HCT116 (cell line): ENCODE measurements around the gene ATP8B4. TPM values are rescaled to one million over a fixed set of nuclear protein-coding genes. Genes with fewer than 3 reads are reported as not detected.

Experiments used
- ATAC-seq: fragments of 200-7000 bp; cut with Tn5 transposase; 2 replicates; pipeline ENCODE4 v1.9.1; 2020; ENCODE audit warnings: mild to moderate bottlenecking, moderate library complexity
- BruUV-seq: library from RNA; stranded (reverse); fragments of 400-500 nt; replicated peaks from 2 replicates; lab custom pipeline; 2021; lab: Mats Ljungman, UMichigan
- CTCF ChIA-PET: fragments of 300-600 bp; sonication (Branson Sonifier 250); formaldehyde crosslinking; loops from one replicate; lab custom pipeline; 2021; ENCODE audit warnings: antibody characterized with exemption; lab: Charles Lee
- POLR2A ChIA-PET: fragments of 300-600, 350-600 bp; sonication (Branson Sonifier 250); formaldehyde crosslinking; loops from one replicate; lab custom pipeline; 2021; ENCODE audit warnings: antibody characterized with exemption; lab: Charles Lee
- RAD21 ChIA-PET, 2 experiments: fragments of 300-600 bp; sonication (Branson Sonifier 250); formaldehyde crosslinking; loops; one replicate each; lab custom pipeline; 2023; ENCODE audit warnings: low total read pairs in 2 of 2; ENCODE audit not compliant: uncharacterized antibody in 2 of 2, unreplicated experiment in 2 of 2, low non-redundant PET in 1 of 2; lab: Charles Lee
- DNase-seq: peaks from one replicate; pipeline ENCODE4 v3.0.0-alpha.2; 2010; ENCODE audit warnings: low read depth, low spot score
- H2AFZ ChIP-seq: fragments of 200-600 bp; shearing (Covaris generic), sonication (generic); 2 replicates; pipeline ENCODE4 v1.6.1; 2017; ENCODE audit warnings: low read depth, mixed run types, mixed read lengths, antibody characterized with exemption, low read length; ENCODE audit not compliant: poor library complexity, severe bottlenecking
- H3K27ac ChIP-seq: 2 replicates; pipeline ENCODE4 v1.5.1; 2012; ENCODE audit warnings: low read depth, low read length
- H3K27me3 ChIP-seq: fragments of 200-600 bp; sonication (generic); 2 replicates; pipeline ENCODE4 v1.6.1; 2016; ENCODE audit warnings: mixed run types, low read length, mixed read lengths; ENCODE audit not compliant: insufficient read depth
- H3K36me3 ChIP-seq, 2 experiments: fragments of 200-500 bp in 1 of 2; fragments of 200-600 bp in 1 of 2; sonication (Bioruptor generic) in 1 of 2; sonication (generic) in 1 of 2; 2 replicates each; pipeline versions ENCODE4 v1.5.1 to v1.6.1; 2014 to 2016; ENCODE audit warnings: low read length in 2 of 2, inconsistent platforms in 1 of 2, mixed read lengths in 1 of 2, mixed run types in 1 of 2; ENCODE audit not compliant: insufficient read depth in 2 of 2, control insufficient read depth in 1 of 2
- H3K4me1 ChIP-seq, 2 experiments: fragments of 200-600 bp in 1 of 2; sonication (generic) in 1 of 2; 2 replicates each; pipeline versions ENCODE4 v1.5.1 to v1.6.1; 2012 to 2017; ENCODE audit warnings: low read length in 2 of 2, inconsistent platforms in 1 of 2, mild to moderate bottlenecking in 1 of 2, mixed read lengths in 1 of 2, mixed run types in 1 of 2, moderate library complexity in 1 of 2; ENCODE audit not compliant: insufficient read depth in 2 of 2, control insufficient read depth in 1 of 2
- H3K4me2 ChIP-seq: fragments of 200-600 bp; sonication (generic); 2 replicates; pipeline ENCODE4 v1.6.1; 2017; ENCODE audit warnings: mixed run types, low read length, mixed read lengths
- H3K4me3 ChIP-seq, 2 experiments: fragments of 200-600 bp in 1 of 2; sonication (generic) in 1 of 2; replicated peaks in 1 of 2; 2 replicates each; pipeline ENCODE4 v1.5.1; 2011 to 2016; ENCODE audit warnings: low read length in 2 of 2, control low read depth in 1 of 2, low read depth in 1 of 2, mild to moderate bottlenecking in 1 of 2, mixed read lengths in 1 of 2, mixed run types in 1 of 2
- H3K79me2 ChIP-seq: fragments of 200-600 bp; sonication (generic); 2 replicates; pipeline ENCODE4 v1.6.1; 2017; ENCODE audit warnings: mild to moderate bottlenecking, mixed run types, low read length, moderate library complexity, mixed read lengths; ENCODE audit not compliant: insufficient read depth
- H3K9ac ChIP-seq: fragments of 200-600 bp; sonication (generic); 2 replicates; pipeline ENCODE4 v1.6.1; 2016; ENCODE audit warnings: low read length, mixed read lengths
- H3K9me2 ChIP-seq: fragments of 200-600 bp; sonication (generic), shearing (Covaris generic); 2 replicates; pipeline ENCODE4 v1.6.1; 2017; ENCODE audit warnings: mixed run types, mild to moderate bottlenecking, moderate library complexity; ENCODE audit not compliant: insufficient read depth
- H3K9me3 ChIP-seq, 2 experiments: fragments of 200-500 bp in 1 of 2; fragments of 200-600 bp in 1 of 2; sonication (Bioruptor generic) in 1 of 2; sonication (generic) in 1 of 2; 2 replicates each; pipeline ENCODE4 v1.6.1; 2014 to 2017; ENCODE audit warnings: low read length in 2 of 2, mixed read lengths in 2 of 2, inconsistent platforms in 1 of 2, low read depth in 1 of 2, mild to moderate bottlenecking in 1 of 2, mixed run types in 1 of 2, moderate library complexity in 1 of 2; ENCODE audit not compliant: control insufficient read depth in 1 of 2, insufficient read depth in 1 of 2
- H4K20me1 ChIP-seq: fragments of 200-600 bp; sonication (generic), shearing (Covaris generic); 2 replicates; pipeline ENCODE4 v1.6.1; 2017; ENCODE audit warnings: mixed run types, mild to moderate bottlenecking, moderate library complexity; ENCODE audit not compliant: insufficient read depth
- CTCF ChIP-seq, 3 experiments: fragments of 200-600 bp in 1 of 3; sonication (generic) in 1 of 3; IDR thresholded peaks in 2 of 3; conservative IDR thresholded peaks in 1 of 3; 2 replicates each; pipeline ENCODE4 v1.5.1; 2012 to 2017; ENCODE audit warnings: low read depth in 2 of 3, low read length in 2 of 3, antibody characterized with exemption in 1 of 3, borderline replicate concordance in 1 of 3, control low read depth in 1 of 3, mild to moderate bottlenecking in 1 of 3, mixed read lengths in 1 of 3, mixed run types in 1 of 3, moderate library complexity in 1 of 3; ENCODE audit not compliant: insufficient read depth in 1 of 3
- FOSL1 ChIP-seq: IDR thresholded peaks from 2 replicates; pipeline ENCODE4 v1.6.1; 2012; ENCODE audit warnings: low read depth
- JUND ChIP-seq: IDR thresholded peaks from 2 replicates; pipeline ENCODE4 v1.6.1; 2012
- MAX ChIP-seq: IDR thresholded peaks from 2 replicates; pipeline ENCODE4 v1.6.1; 2012
- POLR2A ChIP-seq: IDR thresholded peaks from 2 replicates; pipeline ENCODE4 v1.7.0; 2011; ENCODE audit warnings: borderline replicate concordance; ENCODE audit not compliant: insufficient read depth, insufficient read length; ENCODE audit errors: extremely low read depth
- POLR2AphosphoS5 ChIP-seq: IDR thresholded peaks from 2 replicates; pipeline ENCODE4 v1.6.1; 2011; ENCODE audit warnings: mild to moderate bottlenecking, low read depth, low read length, moderate library complexity
- SIN3A ChIP-seq: IDR thresholded peaks from 2 replicates; pipeline ENCODE4 v1.6.1; 2012; ENCODE audit warnings: low read depth
- SP1 ChIP-seq: IDR thresholded peaks from 2 replicates; pipeline ENCODE4 v1.6.1; 2012; ENCODE audit warnings: low read depth
- SRF ChIP-seq: IDR thresholded peaks from 2 replicates; pipeline ENCODE4 v1.6.1; 2012; ENCODE audit warnings: low read depth
- ZFX ChIP-seq: fragments of 450-650 bp; IDR thresholded peaks from 2 replicates; pipeline ENCODE4 v1.6.1; 2017
- intact Hi-C: fragments of 100-400 bp; cut with micrococcal nuclease; formaldehyde crosslinking; loops from 2 replicates; pipeline ENCODE4 v1.10.0; 2022
- total RNA-seq: library from RNA; stranded (reverse); gene quantifications from one replicate; pipeline ENCODE4 v1.2.1, GENCODE V29; 2021; ENCODE audit not compliant: unreplicated experiment

ATP8B4 gene
- total RNA-seq, 1 experiment from 2014 or later, result 0.25 TPM

- H3K9me2 ChIP-seq, result no peaks in the 10 kb centered on the region
- intact Hi-C loops, result loop anchor here (2.0 to 10.0 kb wide), 3 partner anchors 125 to 641 kb away; no protein-coding TSS in a partner anchor
- ChIA-PET POLR2A (no interaction called here), CTCF (interaction anchor here (1.5 to 3.1 kb wide), 4 partner anchors 125 to 438 kb away, joined by 5 to 61 read pairs (median 19); no protein-coding TSS in a partner anchor), RAD21 (interaction anchor here in 1 of 2 experiments (1.5 kb wide), 1 partner anchor 125 kb away, joined by 5 read pairs; no protein-coding TSS in a partner anchor)
- H3K9ac ChIP-seq, result no peak overlapping the region
- DNase-seq (no peak), ATAC-seq (no peak)
- H2AFZ ChIP-seq, result no peak overlapping the region
- no peaks in the 10 kb centered on the region for H4K20me1 ChIP-seq
- no peak for TF ChIP-seq POLR2AphosphoS5
- H3K4me3 ChIP-seq, result no peak overlapping the region
- H3K9me3 ChIP-seq, result no peaks in the 10 kb centered on the region
- no TSS peak for BruUV-seq
- no peak overlapping the region for H3K27ac ChIP-seq
- H3K36me3 ChIP-seq, result no peaks in the 10 kb centered on the region
- no peaks in the 10 kb centered on the region for H3K4me1 ChIP-seq
- H3K4me2 ChIP-seq, result no peak overlapping the region
- no peaks in the 10 kb centered on the region for H3K79me2 ChIP-seq
- no peaks in the 10 kb centered on the region for H3K27me3 ChIP-seq
Observed at GRCh38 chr15:49877873-49878521, 241.0 kb downstream of the ATP8B4 start.

GRCh38 chr15:49877117-49877872 is 241.7 kb downstream of the ATP8B4 start:
- ATAC-seq (peak; percentile 22; the same call in 1 of the 2 replicates), DNase-seq (no peak)
- Histone ChIP-seq H3K9ac (no peak overlapping the region), H3K36me3 (no peaks in the 10 kb centered on the region), H3K27ac (no peak overlapping the region), H3K4me1 (no peaks in the 10 kb centered on the region), H4K20me1 (no peaks in the 10 kb centered on the region), H3K27me3 (no peaks in the 10 kb centered on the region), H2AFZ (no peak overlapping the region), H3K79me2 (no peaks in the 10 kb centered on the region), H3K4me2 (no peak overlapping the region), H3K4me3 (no peak overlapping the region), H3K9me3 (no peaks in the 10 kb centered on the region), H3K9me2 (no peaks in the 10 kb centered on the region)
- BruUV-seq, result no TSS peak
- intact Hi-C loops, result loop anchor here (2.0 to 10.0 kb wide), 3 partner anchors 126 to 640 kb away; no protein-coding TSS in a partner anchor
- POLR2A ChIA-PET, result no interaction called here
- RAD21 ChIA-PET, result interaction anchor here (0.6 to 1.5 kb wide), 3 partner anchors 126 to 173 kb away, joined by 3 to 6 read pairs (median 5); no protein-coding TSS in a partner anchor
- TF ChIP-seq POLR2A (no peak), CTCF (IDR thresholded peaks at IDR 0.05 in 2 of 3, conservative IDR thresholded peaks at IDR 0.05 in 1 of 3; ENCODE audit: borderline replicate concordance in 1 of 3, insufficient read depth in 1 of 3, low read depth in 2 of 3, low read length in 2 of 3) (no peak), SRF (no peak), FOSL1 (no peak), JUND (no peak), MAX (no peak), SP1 (no peak), SIN3A (no peak), ZFX (no peak)
- CTCF ChIA-PET, result interaction anchor here (0.9 to 3.1 kb wide), 13 partner anchors 14 to 439 kb away, joined by 3 to 61 read pairs (median 5); no protein-coding TSS in a partner anchor
